ENCODE data around the gene NAV2.

Gene NAV2

DNA sequence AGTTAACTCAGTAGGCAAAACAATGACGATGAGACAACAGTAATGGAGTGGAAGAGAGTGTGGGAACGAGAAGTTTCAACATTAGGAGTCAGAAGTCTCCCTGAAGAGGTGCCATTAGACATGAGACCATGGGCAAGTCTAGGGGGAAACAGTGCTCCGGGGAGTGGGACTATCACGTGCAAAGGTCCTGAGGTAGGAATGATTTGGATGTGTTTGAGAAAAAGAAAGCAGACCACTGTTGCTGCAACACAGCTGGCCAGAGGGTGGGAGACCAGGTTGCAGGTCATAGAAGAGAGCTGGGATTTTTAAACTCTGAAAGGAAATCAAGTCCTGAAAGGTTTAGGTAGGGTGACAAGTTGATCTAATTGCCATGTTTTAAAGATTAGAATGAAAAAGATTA is 63.0 kb downstream of the NAV2 start:
- DNase-seq (ENCODE audit: low read depth): no peak

DNA sequence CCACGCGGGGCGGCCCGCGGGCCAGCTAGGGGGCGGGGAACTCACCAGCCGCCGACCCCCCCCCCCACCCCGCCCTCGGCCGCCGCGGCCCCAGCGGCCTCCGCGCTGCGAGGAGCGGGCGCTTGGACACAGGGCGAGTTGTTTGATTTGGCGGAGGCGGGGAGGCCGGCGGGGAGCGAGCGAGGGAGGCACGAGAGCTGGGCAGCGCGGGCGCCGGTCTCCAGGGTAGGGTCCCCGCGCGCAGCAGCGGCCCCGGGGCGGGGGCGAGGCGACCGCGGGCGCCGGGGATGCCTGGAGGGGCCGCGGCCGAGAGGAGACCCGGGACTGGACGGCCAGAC is 64.4 kb downstream of the NAV2 start:
- DNase-seq (ENCODE audit: low read depth): no peak

- DNase-seq (ENCODE audit: low read depth): no peak
These were observed 64.9 kb downstream of the NAV2 start for GRCh38 chr11:19777377-19778102.

DNA sequence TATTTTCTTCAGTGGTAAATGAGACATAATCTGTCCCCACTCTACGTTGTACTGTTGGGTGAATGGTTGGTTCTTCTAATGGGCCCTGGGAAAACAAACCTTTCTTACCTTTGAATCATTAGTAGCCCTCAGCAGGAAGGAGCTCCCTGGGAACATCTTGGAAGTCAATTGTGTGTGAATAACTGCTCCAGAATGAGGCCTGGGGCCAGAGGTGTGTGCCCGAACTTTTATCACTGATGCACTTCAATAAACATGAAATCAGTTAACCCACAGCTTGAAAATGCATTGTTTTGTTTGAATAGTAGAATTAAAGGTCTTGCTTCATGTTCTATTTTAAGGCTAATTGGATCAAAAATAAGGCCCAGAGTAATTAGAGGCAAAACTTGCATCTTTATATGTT is 67.1 kb downstream of the NAV2 start:
- DNase-seq (ENCODE audit: low read depth): no peak

DNA sequence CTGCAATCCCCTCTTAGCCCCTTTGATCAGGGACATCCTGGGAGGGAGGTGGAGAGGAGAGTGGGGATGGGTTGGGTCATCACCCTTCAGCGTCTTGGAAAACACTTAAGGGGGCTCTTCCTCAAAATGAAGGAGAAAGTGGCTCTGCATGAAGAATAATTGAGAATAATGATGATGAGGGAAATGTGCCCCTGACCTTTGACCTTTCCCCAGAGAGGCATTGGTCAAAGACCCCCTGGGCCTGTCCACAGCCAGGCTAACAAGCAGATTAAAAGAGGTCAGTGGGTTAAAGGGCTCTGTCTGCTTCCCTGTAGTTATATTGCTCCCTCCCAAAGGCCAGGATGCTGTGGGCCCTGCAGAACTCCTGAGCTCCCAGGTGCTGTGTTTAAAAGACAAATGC is 68.7 kb downstream of the NAV2 start:
- no peak for DNase-seq (ENCODE audit: low read depth)

DNA sequence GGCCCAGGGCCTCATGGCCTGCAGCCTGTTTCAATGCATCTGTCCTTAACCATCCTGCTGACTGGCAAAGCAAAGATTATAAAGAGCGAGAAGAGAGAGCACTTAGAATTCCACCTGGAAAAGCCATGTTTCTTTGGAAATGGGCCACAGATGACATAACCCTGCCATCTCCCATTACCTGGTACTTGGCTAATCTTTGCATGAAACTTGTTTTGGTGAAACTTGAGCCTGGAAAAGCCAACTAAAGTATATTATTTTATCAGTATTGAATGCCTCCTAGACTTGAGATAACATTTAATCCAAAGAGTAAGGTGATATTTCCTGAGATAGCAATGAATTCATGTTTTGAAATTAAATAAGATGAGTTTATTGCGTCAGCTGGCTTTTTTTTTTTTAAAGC is 72.6 kb downstream of the NAV2 start:
- no peak for DNase-seq (ENCODE audit: low read depth)

DNA sequence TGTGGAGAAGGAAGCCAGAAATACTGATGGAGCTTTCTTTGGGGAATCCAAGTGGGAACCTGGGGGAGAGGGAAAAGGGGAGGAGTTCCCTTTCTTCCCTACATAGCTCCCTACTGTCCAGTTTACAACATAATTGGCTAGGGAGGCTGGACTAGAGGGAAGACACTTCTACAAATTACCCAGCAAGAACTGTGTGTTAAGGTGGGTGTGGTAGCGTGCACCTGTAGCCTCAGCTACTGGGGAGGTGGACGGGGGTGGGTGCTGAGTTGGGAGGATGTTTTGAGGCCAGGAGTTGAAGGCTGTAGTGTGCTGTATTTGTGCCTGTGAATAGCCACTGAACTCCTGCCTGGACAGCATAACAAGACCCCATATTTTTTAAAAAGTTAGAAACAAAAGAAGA is 74.0 kb downstream of the NAV2 start:
- no peak for DNase-seq (ENCODE audit: low read depth)

DNA sequence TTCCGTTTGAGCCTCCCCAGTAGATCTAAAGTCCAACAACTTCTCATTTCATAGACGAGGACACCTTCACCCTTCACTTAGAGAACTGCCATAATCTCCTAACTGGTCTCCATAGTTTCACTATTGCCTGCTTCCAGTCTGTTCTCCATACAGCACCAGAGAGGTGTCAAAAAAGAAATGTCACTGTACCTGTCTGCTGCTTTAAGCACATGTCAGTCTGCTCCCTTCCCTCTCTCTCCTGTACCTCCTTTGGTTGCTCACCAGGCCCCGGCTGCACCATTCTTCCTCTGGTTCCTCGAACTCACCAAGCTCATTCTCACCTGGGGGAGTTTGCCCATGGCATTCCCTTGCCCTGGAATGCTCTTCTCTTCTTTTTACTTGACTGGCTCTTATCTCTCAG is 75.8 kb downstream of the NAV2 start:
- DNase-seq (ENCODE audit: low read depth): no peak

DNA sequence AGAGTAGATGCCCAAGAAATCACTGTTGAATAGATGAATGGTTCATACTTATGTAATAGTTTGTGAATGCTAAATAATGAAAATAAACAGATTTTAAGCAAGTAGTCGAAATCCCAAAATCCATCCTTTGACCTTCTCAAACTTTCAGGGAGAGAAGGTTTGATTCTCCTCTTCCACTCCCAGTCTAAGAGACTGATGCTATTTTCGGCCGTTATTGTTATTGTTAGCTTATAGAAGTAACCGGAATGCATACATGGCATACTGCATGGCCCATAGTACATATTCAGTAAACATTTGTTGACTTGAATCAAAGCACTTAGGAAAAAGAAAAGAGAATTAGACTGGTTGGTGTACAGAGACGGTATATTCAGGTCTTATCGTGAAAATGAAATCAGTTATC is 76.6 kb downstream of the NAV2 start:
- no peak for DNase-seq (ENCODE audit: low read depth)

DNA sequence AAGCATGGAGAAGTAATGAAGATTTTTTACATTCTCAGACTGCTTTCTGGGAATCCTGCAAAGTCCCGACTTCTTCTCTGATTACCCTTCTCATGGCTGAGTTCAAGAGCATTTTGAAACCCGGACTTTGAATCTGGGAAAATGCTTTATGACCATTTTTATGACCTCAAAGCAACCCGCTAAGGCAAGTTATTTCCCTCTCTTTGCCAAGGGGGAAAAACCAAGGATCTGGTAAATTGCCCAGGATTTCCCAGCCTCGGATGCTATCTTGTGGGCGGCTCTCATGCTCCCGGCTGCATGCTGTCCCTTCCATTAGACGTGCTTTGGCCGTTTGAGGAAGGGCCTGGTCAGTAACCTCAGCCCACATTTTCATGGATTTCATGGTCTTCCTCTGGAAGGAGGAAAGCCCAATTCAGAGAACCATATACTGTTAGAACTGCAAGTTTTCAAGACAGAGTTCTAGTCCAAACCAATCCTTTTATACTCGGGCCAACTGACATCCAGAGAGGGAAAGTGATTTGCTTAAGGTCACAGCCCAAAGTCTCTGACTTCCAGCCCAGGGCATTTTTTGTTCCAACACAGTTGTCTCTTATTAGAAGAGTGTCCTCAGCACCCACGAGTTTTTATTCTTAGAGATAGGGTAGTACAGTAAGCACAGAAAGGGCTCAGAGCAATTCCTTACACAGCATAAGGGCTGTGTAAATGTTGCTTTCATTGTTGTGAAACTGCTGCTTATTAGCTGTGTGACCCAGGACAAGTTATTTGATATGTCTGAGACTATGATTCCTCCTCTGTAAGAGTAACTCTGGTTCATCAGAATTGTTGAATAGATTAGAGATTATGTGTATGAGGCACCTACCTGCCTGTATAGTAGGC is 77.4 kb downstream of the NAV2 start:
- no peak for DNase-seq (ENCODE audit: low read depth)

DNA sequence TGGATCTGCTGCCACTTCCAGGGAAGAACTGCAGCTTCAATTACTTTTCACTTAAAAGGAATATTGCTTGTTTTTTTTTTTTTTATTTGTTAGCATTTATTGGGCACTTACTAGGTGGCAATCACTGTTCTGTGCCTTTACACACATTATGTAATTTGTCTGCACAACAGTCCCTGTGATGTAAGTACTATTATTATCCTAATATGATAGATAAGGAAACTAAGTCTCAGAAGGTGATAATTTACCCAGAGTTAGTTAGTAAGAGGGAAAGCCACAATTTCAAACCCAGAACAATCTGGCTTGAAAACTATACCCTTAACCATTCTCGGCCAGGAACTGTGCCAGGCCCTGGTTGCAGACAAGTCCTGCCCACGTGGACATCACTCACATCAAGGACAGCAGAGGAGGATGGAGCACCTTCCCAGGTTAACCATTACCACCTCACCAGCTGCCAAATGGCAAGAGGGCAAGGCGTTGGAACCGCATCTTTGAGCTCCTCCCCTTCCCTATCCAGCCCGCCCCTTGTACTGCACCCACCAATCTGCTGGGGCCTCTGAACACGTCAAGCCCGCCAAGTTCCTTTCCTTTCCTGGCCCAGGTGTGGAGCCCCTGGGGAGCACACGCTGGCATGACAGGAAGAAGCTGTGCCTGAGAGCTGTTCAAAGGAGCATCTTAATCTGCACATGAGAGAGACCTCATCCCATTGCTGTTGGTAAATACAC is 78.4 kb downstream of the NAV2 start:
- no peak for DNase-seq (ENCODE audit: low read depth)

DNA sequence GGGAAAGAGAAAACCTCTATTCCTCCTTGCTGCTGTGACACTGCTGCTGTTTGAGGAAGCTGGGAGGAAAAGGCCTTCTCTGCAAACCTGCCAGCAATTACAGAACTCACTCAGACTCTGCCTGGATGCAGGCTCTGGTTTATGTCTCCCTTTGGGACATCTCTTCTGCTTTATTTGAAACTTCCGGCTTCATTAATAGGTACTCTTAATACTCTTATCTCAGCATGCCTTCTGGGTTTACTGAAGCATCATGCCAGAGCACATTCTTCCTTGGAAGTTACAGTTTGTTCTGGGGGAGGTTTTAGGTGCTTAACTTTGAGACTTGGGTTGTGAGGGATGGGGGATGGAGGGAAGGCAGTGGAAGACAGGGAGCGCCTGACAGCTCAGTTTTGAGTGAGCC is 79.9 kb downstream of the NAV2 start:
- no peak for DNase-seq (ENCODE audit: low read depth)

GRCh38 chr11:19793326-19793725 is 80.7 kb downstream of the NAV2 start:
- DNase-seq (ENCODE audit: low read depth): no peak

DNA sequence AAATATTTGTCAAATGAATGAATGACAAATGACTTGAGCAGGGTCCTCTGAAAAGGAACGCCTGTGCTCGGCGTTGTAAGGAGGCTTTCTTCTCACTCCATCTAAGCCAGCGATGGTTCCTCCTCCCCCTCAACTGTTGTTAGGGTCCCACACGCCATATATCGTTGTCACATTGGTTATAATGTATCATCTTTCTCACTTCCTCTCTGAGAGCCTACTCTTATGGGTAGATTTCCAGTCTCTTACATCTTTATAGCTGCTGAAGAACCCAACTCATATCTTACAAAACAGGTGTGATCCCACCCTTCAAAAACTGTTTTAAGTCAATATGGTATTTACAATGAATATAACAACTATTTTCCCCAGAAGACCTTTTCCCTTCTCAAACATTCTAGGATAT is 81.5 kb downstream of the NAV2 start:
- DNase-seq (ENCODE audit: low read depth): no peak

DNA sequence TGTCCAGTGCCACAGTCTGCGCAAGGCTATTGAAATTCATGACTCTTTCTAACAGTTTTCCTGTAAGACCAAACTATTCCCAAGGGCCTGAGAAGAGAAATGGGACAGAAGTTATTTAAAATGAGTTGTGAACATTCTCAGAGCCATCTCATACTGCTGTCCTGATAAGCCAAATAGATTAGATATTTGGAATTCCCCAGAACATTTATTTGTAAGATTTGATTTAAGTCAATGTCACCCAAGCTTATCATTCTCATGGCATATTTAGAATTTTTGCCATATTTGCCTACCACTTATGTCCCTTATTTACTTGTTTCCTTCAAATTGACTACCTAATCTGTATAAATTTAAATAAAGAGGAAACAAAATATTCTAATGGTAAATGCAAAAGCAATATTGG is 82.4 kb downstream of the NAV2 start:
- DNase-seq (ENCODE audit: low read depth): no peak

DNA sequence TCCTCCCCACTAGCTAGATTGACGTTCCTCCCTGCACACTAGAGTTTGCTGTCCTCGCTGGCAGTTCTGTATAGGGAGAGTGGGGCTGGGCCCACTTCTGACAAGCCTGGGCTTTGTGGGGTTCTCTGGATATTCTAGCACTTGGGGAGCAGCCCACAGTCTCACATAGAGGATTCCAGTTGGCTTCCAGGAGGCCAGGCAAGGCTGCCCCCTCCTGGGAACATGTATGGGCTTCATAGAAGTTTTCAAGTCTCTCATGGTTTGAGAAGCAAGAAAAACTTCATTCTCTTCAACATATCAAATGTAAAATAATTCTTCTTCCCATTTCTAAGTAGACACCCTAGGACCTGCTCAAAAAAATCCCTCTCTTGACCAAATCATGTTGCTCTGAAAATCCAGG is 87.5 kb downstream of the NAV2 start:
- DNase-seq (ENCODE audit: low read depth): no peak

DNA sequence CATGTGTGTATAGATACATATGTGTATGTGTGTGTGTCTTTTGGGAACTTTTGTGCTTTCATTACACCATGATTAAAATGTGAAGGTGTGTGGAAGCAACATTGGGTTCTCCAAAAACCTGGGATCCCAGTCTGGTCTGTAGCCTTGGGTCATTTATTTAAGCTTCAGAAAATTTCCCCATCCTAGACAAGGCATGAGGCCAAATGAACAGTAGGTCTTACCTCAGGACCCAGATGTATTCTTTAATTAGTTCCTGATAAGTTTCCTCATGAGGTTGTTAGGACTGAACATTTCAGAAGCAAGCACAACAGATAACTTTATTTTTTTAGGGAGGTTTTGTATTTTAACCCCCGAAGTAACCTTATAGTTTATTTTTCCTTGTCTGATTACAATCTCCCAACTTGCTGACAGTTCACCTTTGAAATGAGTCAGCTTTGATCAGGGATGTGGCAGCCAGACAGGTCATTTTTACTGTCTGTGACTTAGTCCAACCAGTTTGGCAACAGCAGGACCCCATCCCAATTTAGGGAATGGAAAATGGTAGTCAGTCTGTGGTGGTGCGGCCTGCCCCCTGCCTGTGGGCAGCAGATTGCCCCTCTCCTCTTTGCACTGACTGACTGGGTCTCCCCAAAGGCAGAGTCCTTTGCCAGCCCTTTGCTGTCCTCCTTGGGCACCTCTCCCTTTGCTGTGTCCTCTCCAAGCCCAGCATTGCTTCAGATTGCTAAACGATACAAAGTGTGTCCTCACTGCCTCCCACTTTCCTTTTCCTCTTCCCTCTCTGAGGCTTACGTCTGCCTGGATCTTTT is 88.3 kb downstream of the NAV2 start:
- DNase-seq (ENCODE audit: low read depth): no peak

- no peak for DNase-seq (ENCODE audit: low read depth)
These were observed 90.2 kb downstream of the NAV2 start for GRCh38 chr11:19802773-19803293.

GRCh38 chr11:19803506-19803998 is 90.9 kb downstream of the NAV2 start:
- DNase-seq (ENCODE audit: low read depth): no peak

DNA sequence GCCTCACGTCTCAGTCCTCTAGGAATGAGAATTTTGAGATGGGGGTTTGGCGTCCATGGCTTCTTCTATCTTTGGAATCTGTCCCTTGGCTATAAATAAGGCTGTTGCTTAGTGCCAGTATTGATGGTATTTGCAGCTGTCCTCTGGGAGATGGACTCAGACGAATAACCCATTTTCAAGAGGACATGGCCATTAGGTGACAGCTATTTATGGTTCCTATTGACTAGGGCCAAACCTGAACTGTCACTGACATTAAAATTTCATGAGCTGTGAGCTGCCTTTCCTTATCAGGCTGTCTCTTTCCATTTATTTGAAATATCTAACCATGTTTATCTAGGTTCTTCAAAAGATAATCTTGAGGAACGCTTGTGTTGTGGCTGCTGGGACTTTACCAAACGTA is 92.7 kb downstream of the NAV2 start:
- no peak for DNase-seq (ENCODE audit: low read depth)

DNA sequence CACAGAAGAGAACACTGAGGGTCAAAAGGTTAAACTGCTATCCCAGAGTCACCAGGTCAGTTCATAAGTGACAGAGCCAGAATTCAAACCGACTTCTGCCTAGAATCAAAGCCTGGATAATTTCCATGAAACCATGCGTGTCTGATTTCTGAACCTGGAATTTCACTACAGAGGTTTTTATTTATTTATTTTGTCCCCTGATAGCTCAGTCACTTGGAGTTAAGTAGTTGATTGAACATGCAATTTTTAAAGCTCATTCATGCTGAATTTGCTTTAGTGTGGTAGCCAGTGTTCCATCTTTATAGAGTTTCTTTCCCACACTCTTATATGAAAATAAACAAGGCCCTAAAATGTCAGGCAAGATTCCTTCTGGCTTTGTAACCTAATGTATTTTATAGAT is 93.2 kb downstream of the NAV2 start:
- no peak for DNase-seq (ENCODE audit: low read depth)

- no peak for DNase-seq (ENCODE audit: low read depth)
These were observed 93.6 kb downstream of the NAV2 start for GRCh38 chr11:19806251-19806650.

All from CMK (cell line).